MCF 10A (cell line): ENCODE measurements around the gene FHL3. TPM values are rescaled to one million over a fixed set of nuclear protein-coding genes. Genes with fewer than 3 reads are reported as not detected.

ENCODE experiments used
- BruUV-seq: library from RNA; stranded (reverse); fragments of 400-500 nt; replicated peaks from 2 replicates; lab custom pipeline; 2021; lab: Mats Ljungman, UMichigan
- CTCF ChIA-PET: fragments of 300-600 bp; sonication (Branson Sonifier 250); formaldehyde crosslinking; extraction: SDS; loops from one replicate; lab custom pipeline; 2021; ENCODE audit warnings: antibody characterized with exemption, inconsistent platforms; lab: Yijun Ruan, JAX
- POLR2A ChIA-PET: fragments of 300-600, 350-650 bp; sonication (Branson Sonifier 250); formaldehyde crosslinking; extraction: SDS; loops from one replicate; lab custom pipeline; 2020; ENCODE audit warnings: antibody characterized with exemption, inconsistent platforms; lab: Yijun Ruan, JAX
- DNase-seq: peaks from one replicate; pipeline ENCODE4 v3.0.0-alpha.2; 2018; ENCODE audit not compliant: unreplicated experiment
- H3K27ac Mint-ChIP-seq: one replicate; pipeline ENCODE4 v1.8.0; 2022; ENCODE audit warnings: mild to moderate bottlenecking, low read depth, mixed read lengths; ENCODE audit not compliant: unreplicated experiment
- H3K27me3 Mint-ChIP-seq: one replicate; pipeline ENCODE4 v1.8.0; 2022; ENCODE audit warnings: mixed read lengths; ENCODE audit not compliant: insufficient read depth, unreplicated experiment
- H3K36me3 Mint-ChIP-seq: one replicate; pipeline ENCODE4 v1.8.0; 2022; ENCODE audit warnings: mild to moderate bottlenecking, moderate library complexity, mixed read lengths; ENCODE audit not compliant: insufficient read depth, unreplicated experiment
- H3K4me1 Mint-ChIP-seq: one replicate; pipeline ENCODE4 v1.8.0; 2022; ENCODE audit warnings: mixed read lengths; ENCODE audit not compliant: insufficient read depth, unreplicated experiment
- H3K4me3 Mint-ChIP-seq: one replicate; pipeline ENCODE4 v1.8.0; 2022; ENCODE audit warnings: mild to moderate bottlenecking, moderate library complexity, mixed read lengths; ENCODE audit not compliant: unreplicated experiment
- H3K9me3 Mint-ChIP-seq: one replicate; pipeline ENCODE4 v1.8.0; 2022; ENCODE audit warnings: mixed read lengths; ENCODE audit not compliant: unreplicated experiment
- CTCF ChIP-seq: fragments of 200-600 bp; IDR thresholded peaks from one replicate; pipeline ENCODE4 v1.8.0; 2022; ENCODE audit warnings: antibody characterized with exemption, mild to moderate bottlenecking; ENCODE audit not compliant: unreplicated experiment
- intact Hi-C: fragments of 100-400 bp; cut with micrococcal nuclease; formaldehyde crosslinking; loops from 2 replicates; pipeline ENCODE4 v1.14.1; 2022
- total RNA-seq: library from RNA; stranded (reverse); gene quantifications from 2 replicates; pipeline ENCODE4 v1.2.3, GENCODE V29; 2022

FHL3 gene
- total RNA-seq, 1 experiment from 2014 or later = 18.8 TPM

- BruUV-seq = no TSS peak
- peak overlapping the region; percentile 94 for H3K27ac Mint-ChIP-seq
- ChIA-PET POLR2A (interaction anchor here (0.8 to 2.8 kb wide), 8 partner anchors 11 to 850 kb away, joined by 4 to 26 read pairs (median 4); partner anchors contain the start of genes MTF1 and SF3A3), CTCF (interaction anchor here (0.6 to 8.9 kb wide), 9 partner anchors 9 to 1791 kb away, joined by 3 to 58 read pairs (median 5); partner anchors contain the start of gene SF3A3)
- H3K9me3 Mint-ChIP-seq = no peaks in the 10 kb centered on the region
- peaks cover 12% of the 10 kb centered on the region for H3K36me3 Mint-ChIP-seq
- DNase-seq = peak; percentile 59
- no peak for TF ChIP-seq CTCF
- H3K4me1 Mint-ChIP-seq = peaks cover 25% of the 10 kb centered on the region
- H3K27me3 Mint-ChIP-seq = no peaks in the 10 kb centered on the region
- intact Hi-C loops = no loop called here
- H3K4me3 Mint-ChIP-seq = peak overlapping the region; percentile 9
These were observed 4.0 kb upstream of the FHL3 start for GRCh38 chr1:38009088-38009840.

- no peak for DNase-seq
- no peak overlapping the region for H3K27ac Mint-ChIP-seq
- CTCF ChIA-PET = no interaction called here
- no peaks in the 10 kb centered on the region for H3K9me3 Mint-ChIP-seq
- peaks cover 32% of the 10 kb centered on the region for H3K4me1 Mint-ChIP-seq
- peaks cover 4% of the 10 kb centered on the region for H3K36me3 Mint-ChIP-seq
- H3K4me3 Mint-ChIP-seq = peak overlapping the region; percentile 58
- intact Hi-C loops = no loop called here
- no TSS peak for BruUV-seq
- H3K27me3 Mint-ChIP-seq = no peaks in the 10 kb centered on the region
- POLR2A ChIA-PET = no interaction called here
- no peak for TF ChIP-seq CTCF
These were observed 904 bp upstream of the FHL3 start for GRCh38 chr1:38006008-38006828.

GRCh38 chr1:38004284-38005108, 818 bp downstream of the FHL3 start:
- intact Hi-C loops = no loop called here
- Mint-ChIP-seq H3K27me3 (no peaks in the 10 kb centered on the region), H3K4me3 (peak overlapping the region; percentile 89), H3K9me3 (no peaks in the 10 kb centered on the region), H3K27ac (peak overlapping the region; percentile 95), H3K4me1 (peaks cover 48% of the 10 kb centered on the region), H3K36me3 (peaks cover 4% of the 10 kb centered on the region)
- CTCF ChIA-PET = interaction anchor here (0.6 to 5.3 kb wide), 4 partner anchors 12 to 1926 kb away, joined by 3 to 63 read pairs (median 5); partner anchors contain the start of gene SF3A3
- DNase-seq = peak; percentile 26
- POLR2A ChIA-PET = interaction anchor here (1.0 kb wide), 1 partner anchor 196 kb away, joined by 3 read pairs; the partner anchor contains the start of gene YRDC
- TF ChIP-seq CTCF = no peak
- BruUV-seq = TSS peak; percentile 58
